DMS 273 treated with DMSO at 0.1 percent for 48 hours (cell line): Measurements from ENCODE around the gene ERGIC1.

Experiments
- DNase-seq: peaks from one replicate; lab custom pipeline; 2025; lab: John Stamatoyannopoulos, UW

Gene ERGIC1

DNA sequence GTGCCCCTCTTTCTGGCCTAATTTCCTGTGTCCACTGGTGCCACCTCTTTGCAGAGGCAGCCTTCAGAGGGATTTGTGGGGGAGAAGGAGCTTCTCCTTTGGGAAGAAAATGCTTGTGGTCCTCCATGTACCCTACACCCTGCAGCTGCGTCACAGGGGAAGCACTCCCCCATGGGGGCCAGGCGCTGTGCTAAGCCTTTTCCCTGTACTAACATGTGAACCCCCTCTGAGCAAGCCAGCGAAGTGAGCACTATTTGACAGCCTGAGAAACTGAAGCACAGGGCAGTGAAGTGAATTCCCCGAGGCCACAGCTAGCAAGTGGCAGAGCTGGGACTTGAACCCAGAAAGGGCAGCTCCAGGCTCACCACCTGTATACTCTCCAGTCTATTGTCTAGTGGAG is 32.3 kb downstream of the ERGIC1 start:
- no peak for DNase-seq

DNA sequence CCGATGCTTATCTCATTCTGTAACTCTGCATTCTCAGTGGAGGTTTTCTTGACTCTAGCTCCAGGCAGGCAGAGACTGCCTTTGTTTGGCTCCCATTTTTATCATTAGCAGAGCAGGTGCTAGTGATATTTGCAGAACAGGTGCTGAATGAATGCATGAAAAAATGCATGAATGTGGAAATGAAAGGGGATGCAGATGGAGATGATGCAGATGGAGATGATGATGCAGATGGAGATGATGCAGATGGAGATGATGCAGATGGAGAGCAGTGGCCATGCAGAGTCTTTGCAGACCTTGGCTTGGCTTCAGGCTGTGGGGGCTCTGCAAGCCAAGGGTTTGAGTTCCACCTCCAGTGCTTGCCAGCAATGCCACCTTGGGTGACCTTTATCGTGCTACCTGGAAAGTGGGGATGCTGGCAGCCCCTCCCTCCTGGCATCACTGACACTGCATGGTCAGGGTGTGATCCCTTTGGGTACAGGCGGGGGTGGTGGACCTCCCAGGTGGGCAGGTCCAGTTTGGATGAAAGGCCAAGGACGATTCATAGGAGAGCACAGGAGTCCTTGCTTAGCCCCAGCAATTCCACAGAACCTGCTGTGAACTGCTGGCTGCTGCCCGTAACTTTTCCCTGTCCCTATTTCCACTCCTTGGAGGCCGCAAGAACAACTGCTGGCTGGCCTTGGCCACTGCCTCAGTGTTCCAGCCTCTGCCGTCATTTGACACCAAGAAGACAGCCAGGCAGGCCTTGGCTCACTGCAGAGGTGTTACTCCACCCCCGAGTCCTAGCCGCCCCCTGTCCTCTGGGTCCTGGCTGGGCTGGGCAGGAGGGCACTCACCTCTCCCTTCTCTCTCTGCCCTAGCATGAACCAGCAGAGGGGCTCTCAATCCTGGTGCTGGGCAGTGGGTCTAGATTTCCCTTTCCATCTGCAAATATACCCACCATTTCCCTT is 33.0 kb downstream of the ERGIC1 start:
- no peak for DNase-seq

DNA sequence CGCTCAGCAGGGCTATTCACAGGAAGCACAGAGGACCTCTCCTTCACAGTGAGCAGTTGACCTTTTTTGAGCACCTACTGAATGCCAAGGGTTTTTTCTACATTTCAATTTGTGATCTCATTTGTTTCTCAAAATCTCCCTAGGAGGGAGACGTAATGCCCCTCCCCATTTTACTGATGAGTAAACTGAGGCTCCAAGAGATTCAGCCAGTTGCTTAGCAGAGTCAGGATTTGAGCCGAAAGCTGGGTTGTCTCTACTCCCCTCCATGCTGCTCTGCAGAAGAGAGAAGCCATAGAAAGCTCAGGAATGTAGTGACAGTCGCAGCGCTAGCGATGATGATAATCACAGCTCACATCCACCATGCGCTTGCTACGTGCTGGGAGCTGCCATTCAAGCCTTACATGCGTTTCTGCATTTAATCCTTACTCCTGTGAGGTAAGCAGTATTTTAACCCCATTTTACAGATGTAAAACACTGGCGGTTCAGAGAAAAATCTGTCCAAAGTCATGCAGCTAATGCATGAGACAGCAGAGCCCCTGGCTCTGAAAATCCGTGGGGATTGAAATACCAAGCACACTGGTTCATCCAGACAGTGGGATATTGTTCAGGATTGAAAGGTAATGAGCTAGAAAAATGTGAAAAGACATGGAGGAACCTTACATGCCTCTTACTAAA is 33.8 kb downstream of the ERGIC1 start:
- no peak for DNase-seq

DNA sequence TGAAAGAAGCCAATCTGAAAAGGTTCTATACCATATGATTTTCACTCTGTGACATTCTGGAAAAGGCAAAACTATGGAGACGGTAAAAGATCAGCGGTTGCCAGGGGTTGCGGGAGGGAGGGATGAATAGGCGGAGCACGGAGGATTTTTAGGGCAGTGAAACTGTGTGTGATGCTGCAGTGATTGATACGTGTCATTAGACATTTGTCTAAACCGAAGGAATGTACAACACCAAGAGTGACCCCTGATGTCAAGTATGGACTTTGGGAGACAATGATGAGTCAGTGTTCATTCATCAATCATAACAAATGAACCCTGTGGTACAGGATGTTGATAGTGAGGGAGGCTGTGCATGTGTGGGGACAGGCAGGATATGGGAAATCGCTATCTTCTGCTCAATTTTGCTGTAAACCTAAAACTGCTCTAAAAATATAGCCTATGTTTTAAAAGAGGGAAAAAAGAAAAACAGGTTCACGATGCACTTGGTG is 34.4 kb downstream of the ERGIC1 start:
- no peak for DNase-seq

DNA sequence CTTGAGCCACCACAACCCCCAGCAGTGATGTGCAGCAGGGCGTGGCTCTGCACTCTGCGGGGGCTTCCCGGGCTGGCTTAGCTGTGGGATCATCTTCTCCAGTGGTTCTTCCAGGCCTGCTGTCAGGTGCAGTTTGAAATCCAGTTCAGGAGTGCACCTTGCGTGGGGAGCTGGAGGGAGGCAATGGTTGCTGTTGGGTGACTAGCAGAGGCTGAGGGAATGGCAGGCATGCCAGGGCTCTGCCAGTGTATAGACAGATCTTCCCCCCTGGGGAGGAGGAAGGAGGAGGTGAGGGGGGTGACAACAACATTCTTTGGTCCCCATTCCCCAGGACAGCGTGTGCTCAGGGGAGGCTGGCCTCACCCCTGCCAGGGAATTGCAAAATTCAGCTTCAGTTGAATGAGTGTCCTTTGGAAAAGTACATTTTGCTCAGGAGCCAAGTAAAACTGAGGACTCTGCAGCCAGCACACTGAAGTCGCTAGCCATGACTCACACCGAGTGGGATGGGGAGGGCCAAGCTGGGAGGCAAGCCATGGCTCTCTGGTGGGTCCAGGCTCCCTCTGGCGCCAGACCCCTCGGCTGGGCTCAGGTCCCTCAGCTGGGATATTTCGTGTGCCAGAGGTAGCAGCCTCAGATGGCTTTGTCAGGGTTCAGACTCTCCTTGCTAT is 35.0 kb downstream of the ERGIC1 start:
- DNase-seq: no peak

DNA sequence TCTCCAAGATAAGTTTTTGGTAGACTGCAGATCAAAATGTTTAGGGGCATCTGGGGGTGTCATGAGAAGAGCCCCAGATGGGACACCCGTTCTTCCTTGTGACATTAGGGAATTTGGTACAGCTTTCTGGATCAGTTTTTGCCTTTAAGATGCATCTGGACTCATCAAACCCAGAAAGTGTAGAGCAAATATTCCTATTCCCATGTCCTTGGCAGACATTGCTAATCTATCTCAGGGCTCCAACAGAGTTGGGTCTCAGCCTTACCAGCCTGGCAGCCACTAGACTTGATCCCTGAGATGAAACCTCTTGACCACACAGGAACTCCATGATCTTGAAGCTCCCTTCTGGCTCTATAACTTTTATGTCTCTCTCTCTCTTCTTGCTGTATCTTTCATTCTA is 35.6 kb downstream of the ERGIC1 start:
- no peak for DNase-seq

DNA sequence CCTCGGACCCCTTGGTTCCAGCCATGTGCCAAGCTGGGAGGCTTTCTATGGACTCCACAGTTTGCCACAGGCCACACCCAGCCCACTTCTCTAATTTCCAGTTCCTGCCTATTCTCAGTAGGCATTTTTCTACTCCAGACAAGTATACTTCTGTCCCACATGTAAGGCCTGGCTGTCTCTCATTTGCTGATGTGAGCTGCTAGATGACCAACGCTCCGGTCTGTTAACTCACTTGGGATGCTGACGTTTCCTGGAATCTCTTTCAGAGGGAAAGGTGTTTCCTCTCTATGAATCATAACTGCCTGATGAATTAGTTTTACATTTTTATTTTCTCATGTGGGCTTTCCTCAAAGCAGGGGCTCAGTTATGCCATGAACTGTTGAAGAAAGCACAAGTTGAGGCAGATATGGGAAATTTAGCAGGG is 36.3 kb downstream of the ERGIC1 start:
- DNase-seq: no peak

DNA sequence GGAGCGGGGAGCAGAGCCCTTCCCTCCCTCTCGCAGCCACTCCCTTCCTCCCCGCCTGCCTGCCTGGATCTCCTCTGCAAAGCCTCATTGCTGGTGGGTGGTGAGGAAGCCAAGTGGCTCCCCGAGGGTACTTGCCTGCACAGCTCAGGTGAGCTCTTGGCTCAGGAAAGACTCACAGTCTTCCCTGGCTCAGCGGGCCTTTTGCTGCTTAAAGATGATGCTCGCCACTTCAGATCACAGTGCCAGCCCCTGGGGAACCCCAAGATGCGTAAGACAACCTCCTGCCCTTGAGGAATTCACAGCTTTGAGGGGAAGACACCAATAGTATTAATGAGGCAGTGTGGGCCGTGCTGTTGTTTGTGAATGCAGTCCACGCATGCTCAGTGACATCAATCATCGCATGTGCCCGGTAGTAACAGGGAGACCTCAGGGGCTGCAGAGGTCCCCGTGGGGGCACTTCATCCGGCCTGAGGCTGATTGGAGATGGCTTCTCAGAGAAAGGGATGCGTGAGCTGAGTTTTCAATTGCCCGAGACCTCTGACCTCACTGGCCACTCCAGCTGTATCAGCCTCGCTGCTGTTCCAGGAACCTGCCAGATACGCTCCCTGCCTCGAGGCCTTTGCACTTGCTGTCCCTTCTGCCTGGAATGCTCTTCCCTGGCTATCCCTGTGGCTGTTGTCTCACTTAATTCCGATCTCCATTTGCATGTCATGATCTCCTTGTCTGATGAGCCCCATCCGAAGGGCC is 36.8 kb downstream of the ERGIC1 start:
- DNase-seq: no peak

DNA sequence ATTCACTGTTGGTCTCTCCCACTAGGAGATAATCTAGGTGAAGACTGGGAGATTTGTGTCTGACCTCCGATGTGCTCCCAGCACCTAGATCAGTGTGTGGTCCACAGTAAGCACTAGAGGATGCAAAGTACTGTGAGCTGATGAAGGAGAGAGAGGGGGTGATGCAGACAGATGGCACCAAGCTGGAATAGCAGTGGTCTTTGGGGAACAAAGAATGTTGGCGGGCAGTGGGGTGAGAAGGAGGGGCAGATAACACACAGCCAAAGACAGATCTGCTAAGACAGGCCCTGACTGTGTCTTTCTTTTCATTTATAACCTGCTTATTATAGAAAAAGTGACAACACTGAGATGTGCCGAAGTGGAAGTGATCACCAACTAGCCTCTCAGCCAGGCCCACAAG is 37.5 kb downstream of the ERGIC1 start:
- no peak for DNase-seq

DNA sequence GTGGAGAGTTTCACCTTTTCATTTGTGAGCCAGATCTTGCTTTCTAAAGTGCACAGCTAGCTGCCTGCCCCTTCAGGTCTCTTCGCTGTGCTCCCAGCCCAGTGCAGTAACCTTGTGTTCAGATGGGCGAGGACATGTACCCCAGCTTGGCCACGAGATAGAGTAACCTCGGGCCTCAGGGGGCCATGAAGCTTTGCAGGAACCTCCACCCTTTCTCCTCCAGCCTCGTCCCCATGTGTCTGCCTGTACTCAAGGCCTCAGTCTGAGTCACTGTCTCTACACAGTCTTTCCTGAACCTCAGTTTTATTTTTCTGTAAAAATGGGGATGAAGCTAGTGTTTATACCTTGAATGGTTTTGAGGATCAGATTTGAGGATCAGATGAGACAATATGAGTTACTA is 37.9 kb downstream of the ERGIC1 start:
- DNase-seq: no peak

DNA sequence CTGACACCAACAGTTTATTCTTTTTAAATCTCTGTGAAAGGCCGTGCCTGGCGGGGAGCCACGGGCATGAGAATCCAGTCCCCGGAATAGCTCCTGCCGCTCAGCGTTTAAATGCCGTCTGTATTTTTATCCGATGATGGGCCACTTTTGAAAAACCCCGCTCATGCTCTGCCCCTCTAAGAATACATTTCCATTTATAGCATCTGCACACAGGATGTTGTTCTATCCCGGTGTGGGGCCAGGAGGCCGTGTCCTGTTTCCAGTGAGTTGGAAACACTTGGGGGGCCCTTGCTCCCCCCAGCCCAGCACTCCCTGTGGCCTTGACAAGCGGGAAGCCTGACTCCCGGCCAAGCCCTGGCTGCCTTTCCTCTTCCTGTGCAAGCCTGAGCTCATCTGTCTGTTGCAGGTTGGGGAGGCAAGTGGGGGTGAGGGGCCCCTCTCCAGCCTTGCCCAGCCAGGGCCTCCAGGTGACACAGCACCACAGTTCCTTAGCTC is 39.0 kb downstream of the ERGIC1 start:
- no peak for DNase-seq

DNA sequence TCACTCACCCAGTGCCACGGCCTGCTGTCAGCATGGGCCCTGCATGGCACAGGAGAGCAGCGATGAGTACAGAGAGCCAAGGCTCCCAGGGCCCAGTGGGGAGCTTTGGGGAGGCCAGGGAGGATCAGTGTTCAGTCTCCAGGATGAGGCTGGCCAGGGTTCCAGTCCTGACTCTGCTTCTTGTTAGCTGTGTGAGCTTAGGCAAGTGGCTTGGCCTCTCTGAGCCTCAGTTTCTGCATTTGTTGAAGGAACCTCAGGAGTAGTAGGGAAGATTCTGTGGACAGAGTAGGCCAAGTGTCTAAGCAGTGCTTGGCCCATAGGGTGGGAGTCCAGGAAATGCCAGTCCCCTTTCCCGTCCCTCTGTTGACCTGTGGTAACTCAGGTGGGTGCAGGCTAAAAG is 39.5 kb downstream of the ERGIC1 start:
- no peak for DNase-seq

DNA sequence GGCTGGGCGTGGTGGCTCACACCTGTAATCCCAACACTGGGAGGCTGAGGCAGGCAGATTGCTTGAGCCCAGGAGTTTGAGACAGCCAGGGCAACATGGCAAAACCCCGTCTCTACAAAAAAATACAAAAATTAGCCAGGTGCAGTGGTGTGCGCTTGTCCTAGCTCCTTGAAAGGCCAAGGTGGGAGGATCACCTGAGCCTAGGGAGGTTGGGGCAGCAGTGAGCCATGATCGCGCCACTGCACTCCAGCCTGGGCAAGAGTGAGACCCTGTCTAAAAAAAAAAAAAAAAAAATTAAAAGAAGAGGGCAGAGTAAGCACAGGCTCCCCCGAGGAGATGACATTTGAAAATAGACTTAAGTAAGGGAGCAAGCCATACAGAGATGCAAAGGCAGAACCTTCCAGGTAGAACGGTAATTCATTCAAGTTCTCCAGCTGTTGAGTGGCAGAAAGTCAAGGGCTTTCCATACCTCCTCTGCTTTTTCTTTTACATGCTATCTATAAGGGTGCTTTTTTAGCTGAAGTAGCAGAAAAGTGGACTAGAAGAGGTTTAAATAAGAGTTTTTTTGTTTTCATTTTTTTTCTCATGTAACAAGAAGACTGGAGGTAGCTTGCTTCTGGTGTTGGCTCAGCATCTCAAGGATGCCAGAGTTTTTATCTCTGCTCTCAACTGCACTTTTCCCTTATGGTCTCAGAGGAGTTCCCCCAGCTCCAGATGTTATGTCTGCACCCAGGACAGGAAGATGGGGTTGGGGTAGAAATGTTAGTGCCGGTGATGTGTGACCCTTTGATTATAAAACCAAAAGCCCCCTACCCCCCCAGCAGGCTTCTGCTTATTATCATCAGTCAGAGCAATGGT is 40.8 kb downstream of the ERGIC1 start:
- DNase-seq: no peak

DNA sequence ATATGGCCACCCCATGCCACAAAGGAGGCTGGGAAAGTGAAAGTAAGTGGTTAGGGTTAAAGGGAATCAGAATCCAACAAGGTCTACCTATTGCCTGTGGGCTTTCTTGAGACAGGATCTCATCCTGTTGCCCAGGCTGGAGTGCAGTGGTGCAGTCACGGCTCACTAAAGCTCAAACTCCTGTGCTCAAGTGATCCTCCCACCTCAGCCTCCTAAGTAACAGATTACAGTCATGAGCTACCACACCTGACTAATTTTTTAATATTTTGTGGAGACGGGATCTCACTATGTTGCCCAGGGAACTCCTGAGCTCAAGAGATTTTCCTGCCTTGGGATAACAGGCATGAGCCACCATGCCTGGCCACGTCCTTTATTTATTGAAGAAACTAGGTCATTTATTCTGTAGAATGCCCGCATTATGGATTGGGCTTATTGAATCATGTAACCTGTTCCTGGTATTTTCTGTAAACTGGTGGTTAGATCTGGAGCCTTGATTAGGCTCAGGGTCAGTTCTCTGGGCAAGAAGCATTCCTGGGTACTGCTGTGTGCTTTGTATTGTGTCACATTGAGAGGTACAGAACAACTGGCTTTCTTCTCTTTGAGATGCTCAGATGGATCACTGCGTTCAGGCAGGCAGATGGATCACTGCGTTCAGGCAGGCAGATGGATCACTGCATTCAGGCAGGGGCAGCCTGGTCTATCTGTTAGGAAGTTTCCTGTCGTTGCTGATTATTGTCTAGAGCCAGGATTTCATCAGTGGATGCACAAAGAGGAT is 41.6 kb downstream of the ERGIC1 start:
- no peak for DNase-seq

DNA sequence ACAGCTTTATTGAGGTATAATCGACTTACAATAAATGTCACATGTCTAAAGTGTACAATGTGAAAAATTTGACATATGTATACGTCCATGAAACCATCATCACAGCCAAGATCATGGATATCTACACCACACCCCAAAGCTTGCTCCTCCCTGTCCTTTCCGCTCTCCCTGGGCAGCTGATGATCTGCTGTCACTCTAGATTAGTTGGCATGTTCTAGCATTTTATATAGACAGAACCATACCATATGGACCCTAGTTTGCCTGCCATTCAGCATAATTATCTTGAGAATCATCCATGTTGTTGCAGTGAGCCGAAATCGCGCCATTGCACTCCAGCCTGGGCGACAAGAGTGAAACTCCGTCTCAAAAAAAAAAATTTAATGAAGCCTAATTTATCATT is 42.5 kb downstream of the ERGIC1 start:
- DNase-seq: no peak

DNA sequence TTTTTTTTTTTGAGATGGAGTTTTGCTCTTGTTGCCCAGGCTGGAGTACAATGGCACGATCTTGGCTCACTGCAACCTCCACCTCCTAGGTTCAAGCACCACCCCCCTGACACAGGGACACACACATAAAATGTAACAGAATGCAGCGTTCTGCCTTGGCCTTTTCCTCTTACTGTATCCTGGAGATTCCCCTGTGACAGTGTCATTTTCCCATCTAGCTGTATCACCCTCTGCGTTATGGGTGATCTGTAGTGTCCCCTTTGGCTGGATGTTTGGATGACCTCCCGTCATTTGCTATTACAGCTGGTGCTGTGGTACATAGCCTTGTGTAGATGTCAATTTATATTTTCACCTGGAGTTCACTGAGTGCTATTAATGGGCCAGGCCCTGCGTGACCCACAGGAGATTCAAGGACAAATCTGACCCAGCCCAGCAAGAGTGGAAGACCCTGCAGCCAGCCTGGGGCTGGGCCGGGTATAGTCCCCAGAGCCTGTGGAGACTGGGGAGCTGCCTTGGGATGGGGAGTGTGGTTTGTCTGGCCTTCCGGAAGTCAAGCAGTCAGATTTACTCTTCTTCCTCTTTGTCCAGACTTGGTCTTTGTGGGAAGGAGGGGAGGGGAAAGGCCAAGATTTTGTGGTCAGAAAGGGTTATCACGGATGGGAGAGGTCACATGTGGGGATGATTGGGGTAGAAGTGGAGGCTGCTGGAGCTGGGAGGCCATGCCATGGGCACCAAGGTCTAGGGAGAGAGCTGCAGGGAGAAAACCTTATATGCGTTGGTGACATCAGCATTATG is 43.6 kb downstream of the ERGIC1 start:
- DNase-seq: no peak

DNA sequence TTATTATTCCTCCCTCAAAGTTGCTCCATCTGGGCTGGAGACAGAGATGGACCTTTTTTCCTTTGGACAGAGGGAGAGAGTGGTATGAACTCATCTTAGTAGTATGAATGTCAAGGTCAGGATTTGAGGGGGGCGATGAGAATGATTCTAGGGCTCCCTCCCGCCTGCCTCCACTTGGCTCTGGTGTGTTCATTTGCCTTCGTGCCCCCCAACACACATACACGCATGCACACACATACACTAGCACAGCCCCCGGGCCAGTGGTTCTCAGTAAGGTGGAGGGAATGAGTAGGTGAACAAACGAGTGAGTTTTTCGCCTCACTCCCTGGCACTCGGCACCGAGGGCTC is 44.5 kb downstream of the ERGIC1 start:
- DNase-seq: no peak

DNA sequence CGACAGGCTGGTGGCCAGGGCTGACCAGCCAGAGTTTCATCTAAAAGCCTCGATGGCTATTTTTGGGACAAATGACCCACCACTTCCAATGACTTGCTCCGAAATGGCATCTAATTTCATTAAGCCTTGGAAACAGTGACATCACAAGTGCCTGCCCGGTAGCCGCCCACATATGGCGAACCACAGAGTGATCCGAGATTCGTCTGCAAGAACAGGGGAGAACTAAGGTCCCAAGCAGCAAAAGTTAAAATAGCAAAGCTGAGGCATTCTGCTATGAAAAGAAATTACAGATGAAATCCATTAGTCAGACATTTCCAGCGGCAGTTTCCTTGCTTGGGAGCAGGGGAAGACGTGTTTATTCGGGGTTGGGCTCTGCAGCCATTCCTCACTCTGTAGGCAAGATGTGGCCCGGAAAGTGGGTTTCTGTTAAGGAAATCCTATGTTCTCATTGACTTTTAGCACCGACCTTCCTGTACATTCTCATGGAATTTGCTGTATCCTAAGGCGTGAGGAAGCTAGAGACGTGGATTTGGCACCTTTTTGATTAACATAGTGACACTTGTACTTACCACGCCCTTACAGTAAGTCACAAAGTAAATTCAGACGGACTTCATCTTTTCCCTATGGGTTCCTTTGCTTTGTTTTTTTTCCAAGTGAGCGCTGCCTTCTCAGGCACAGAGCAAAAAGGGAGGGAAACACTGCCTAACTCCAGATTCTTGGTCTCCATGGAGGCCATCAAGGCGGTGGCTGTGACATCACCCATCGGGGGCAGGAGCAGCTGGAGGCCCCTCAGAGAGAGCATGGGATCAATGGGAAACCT is 45.1 kb downstream of the ERGIC1 start:
- DNase-seq: no peak
